ENCODE measurements around the gene CLDN6.

GRCh38 chr16:3022684-3023414 is 4.9 kb upstream of the CLDN6 start:
- TF ChIP-seq CTCF (IDR thresholded peaks at IDR 0.05; ENCODE audit: low read depth, low read length) (no peak), EZH2phosphoT487 (IDR thresholded peaks at IDR 0.05; ENCODE audit: low read depth) (no peak)

Measured in OCI-LY3 (cell line).